Stimulated activated effector memory CD8-positive, alpha-beta T cell treated with anti-CD3 and anti-CD28 coated beads, Interleukin-12 subunit alpha, Interleukin-12 subunit beta, amount 100 ng/mL, for 72 hours (primary cell): ENCODE results near the gene MLF2.
A peak's percentile ranks its signal among the peaks of the same experiment; 100 is the strongest.

Source experiments
- ATAC-seq: fragments of 150-1000 bp; cut with Tn5 transposase; 2 replicates; pipeline ENCODE4 v1.10.0; 2021
- DNase-seq, 2 donors: peaks; one replicate each; pipeline ENCODE4 v3.0.0; 2021 to 2022; ENCODE audit warnings: low spot score in 2 of 2
- H3K27ac Mint-ChIP-seq: one replicate; pipeline ENCODE4 v1.8.0; 2022; ENCODE audit warnings: mild to moderate bottlenecking, mixed read lengths
- H3K36me3 Mint-ChIP-seq: one replicate; pipeline ENCODE4 v1.8.0; 2022; ENCODE audit warnings: mild to moderate bottlenecking, mixed read lengths
- H3K4me1 Mint-ChIP-seq: one replicate; pipeline ENCODE4 v1.8.0; 2022; ENCODE audit warnings: mixed read lengths
- H3K4me3 Mint-ChIP-seq: one replicate; pipeline ENCODE4 v1.8.0; 2022; ENCODE audit warnings: mild to moderate bottlenecking, mixed read lengths
- H3K9me3 Mint-ChIP-seq: one replicate; pipeline ENCODE4 v1.8.0; 2022; ENCODE audit warnings: mixed read lengths

The MLF2 gene

GRCh38 chr12:6701078-6701768, 51.7 kb downstream of the MLF2 start:
- Mint-ChIP-seq H3K27ac (no peak overlapping the region), H3K36me3 (no peaks in the 10 kb centered on the region), H3K9me3 (no peaks in the 10 kb centered on the region), H3K4me1 (peaks cover 20% of the 10 kb centered on the region), H3K4me3 (peak overlapping the region; percentile 74)
- no peak for ATAC-seq
- DNase-seq = no peak

GRCh38 chr12:6700646-6701051, 52.3 kb downstream of the MLF2 start, which contains the start of gene PIANP:
PIANP (minus strand) TSS chr12:6700815; CDS start chr12:6698061, 2,754 bp downstream.
- ATAC-seq = peak; percentile 83
- H3K4me3 Mint-ChIP-seq = peak within 1 kb of the TSS; percentile 74
- peak in 1 of 2 donors; percentile 27 for DNase-seq
- peak within 1 kb of the TSS; percentile 15 for H3K27ac Mint-ChIP-seq
- H3K4me1 Mint-ChIP-seq = peaks cover 20% of the 10 kb centered on the region
- H3K9me3 Mint-ChIP-seq = no peaks in the 10 kb centered on the region
- no peaks in the 10 kb centered on the region for H3K36me3 Mint-ChIP-seq

GRCh38 chr12:6699989-6700645, 52.8 kb downstream of the MLF2 start:
- peaks cover 20% of the 10 kb centered on the region for H3K4me1 Mint-ChIP-seq
- no peaks in the 10 kb centered on the region for H3K9me3 Mint-ChIP-seq
- H3K4me3 Mint-ChIP-seq = peak overlapping the region; percentile 74
- DNase-seq (no peak), ATAC-seq (peak; percentile 57)
- H3K36me3 Mint-ChIP-seq = no peaks in the 10 kb centered on the region
- peak overlapping the region; percentile 15 for H3K27ac Mint-ChIP-seq

- H3K4me3 Mint-ChIP-seq = peak overlapping the region; percentile 74
- peaks cover 20% of the 10 kb centered on the region for H3K4me1 Mint-ChIP-seq
- H3K9me3 Mint-ChIP-seq = no peaks in the 10 kb centered on the region
- DNase-seq (no peak), ATAC-seq (no peak)
- peak overlapping the region; percentile 15 for H3K27ac Mint-ChIP-seq
- no peaks in the 10 kb centered on the region for H3K36me3 Mint-ChIP-seq
Observed at GRCh38 chr12:6699259-6699988, 53.5 kb downstream of the MLF2 start.

GRCh38 chr12:6698352-6699046, 54.4 kb downstream of the MLF2 start:
- no peak for ATAC-seq
- no peaks in the 10 kb centered on the region for H3K9me3 Mint-ChIP-seq
- H3K4me3 Mint-ChIP-seq = peak overlapping the region; percentile 74
- H3K27ac Mint-ChIP-seq = peak overlapping the region; percentile 15
- H3K36me3 Mint-ChIP-seq = no peaks in the 10 kb centered on the region
- DNase-seq = no peak
- peaks cover 23% of the 10 kb centered on the region for H3K4me1 Mint-ChIP-seq
